Measurements from ENCODE around the gene NOL4L. TPM values are rescaled to one million over a fixed set of nuclear protein-coding genes. Genes with fewer than 3 reads are reported as not detected.

The NOL4L gene
- total RNA-seq, 4 donors from 2014 or later: 2.6 to 12.8 (median 6.4) TPM

DNA sequence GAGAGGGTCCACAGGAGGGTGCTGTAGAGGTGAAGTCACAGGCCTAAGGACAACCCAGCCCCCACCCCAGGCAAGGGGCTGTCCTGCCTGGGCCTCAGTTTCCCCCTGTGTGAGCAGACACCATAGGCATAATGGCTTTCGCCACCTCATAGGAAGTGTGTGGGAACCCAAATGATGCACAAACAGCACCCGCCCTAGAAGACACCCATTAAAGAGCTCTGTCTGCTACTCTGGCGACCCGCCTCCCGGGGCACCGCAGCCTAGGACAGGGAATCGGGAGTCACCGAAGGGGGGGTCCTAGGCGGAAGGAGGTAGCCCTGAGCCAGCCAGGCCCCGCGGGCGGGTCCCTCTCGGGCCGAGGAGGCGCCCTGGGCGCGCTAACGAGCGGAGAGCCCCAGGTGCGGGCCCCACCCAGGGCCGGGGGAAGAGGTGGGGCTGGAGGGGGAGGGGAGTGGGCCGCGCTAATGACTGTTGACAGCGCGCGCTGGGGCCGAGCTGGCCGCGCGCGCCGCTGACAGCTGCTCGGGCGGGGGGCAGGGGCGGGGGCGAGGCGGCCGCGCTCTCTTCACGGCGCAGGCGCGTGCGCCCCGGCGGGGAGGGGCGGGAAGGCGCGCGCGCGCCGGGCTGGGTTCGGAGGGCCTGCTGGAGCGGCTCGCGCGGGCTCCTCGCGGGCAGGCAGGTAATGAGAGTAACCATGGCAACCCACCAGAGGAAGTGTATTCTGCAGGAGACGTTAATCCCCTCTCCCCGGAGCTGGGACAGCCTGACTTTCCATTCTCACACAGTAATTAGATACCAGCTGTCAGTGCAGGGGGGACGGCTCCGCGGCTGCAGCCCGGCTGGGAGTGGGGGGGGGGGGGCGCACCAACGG is 48.9 kb downstream of the NOL4L start:
- no peaks in the 10 kb centered on the region for H3K36me3 ChIP-seq
- WGBS: 7% methylated on average over 3 of the region's 68 CpGs
- no peak overlapping the region for H3K27ac ChIP-seq
- TF ChIP-seq, protein P1, sequence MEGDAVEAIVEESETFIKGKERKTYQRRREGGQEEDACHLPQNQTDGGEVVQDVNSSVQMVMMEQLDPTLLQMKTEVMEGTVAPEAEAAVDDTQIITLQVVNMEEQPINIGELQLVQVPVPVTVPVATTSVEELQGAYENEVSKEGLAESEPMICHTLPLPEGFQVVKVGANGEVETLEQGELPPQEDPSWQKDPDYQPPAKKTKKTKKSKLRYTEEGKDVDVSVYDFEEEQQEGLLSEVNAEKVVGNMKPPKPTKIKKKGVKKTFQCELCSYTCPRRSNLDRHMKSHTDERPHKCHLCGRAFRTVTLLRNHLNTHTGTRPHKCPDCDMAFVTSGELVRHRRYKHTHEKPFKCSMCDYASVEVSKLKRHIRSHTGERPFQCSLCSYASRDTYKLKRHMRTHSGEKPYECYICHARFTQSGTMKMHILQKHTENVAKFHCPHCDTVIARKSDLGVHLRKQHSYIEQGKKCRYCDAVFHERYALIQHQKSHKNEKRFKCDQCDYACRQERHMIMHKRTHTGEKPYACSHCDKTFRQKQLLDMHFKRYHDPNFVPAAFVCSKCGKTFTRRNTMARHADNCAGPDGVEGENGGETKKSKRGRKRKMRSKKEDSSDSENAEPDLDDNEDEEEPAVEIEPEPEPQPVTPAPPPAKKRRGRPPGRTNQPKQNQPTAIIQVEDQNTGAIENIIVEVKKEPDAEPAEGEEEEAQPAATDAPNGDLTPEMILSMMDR (IDR thresholded peaks at IDR 0.05): no peak
- TF ChIP-seq POLR2A (IDR thresholded peaks at IDR 0.05): no peak
- no peak for TF ChIP-seq EP300 (IDR thresholded peaks at IDR 0.05)
- no peak for TF ChIP-seq POLR2AphosphoS5 (IDR thresholded peaks at IDR 0.05)
- peaks cover 40% of the 10 kb centered on the region for H3K4me1 ChIP-seq
- H3K27me3 ChIP-seq: no peaks in the 10 kb centered on the region
- H3K9me3 ChIP-seq: no peaks in the 10 kb centered on the region
- DNase-seq (ENCODE audit: low spot score in 2 of 2): no peak
- peak overlapping the region; percentile 57 for H3K4me3 ChIP-seq

DNA sequence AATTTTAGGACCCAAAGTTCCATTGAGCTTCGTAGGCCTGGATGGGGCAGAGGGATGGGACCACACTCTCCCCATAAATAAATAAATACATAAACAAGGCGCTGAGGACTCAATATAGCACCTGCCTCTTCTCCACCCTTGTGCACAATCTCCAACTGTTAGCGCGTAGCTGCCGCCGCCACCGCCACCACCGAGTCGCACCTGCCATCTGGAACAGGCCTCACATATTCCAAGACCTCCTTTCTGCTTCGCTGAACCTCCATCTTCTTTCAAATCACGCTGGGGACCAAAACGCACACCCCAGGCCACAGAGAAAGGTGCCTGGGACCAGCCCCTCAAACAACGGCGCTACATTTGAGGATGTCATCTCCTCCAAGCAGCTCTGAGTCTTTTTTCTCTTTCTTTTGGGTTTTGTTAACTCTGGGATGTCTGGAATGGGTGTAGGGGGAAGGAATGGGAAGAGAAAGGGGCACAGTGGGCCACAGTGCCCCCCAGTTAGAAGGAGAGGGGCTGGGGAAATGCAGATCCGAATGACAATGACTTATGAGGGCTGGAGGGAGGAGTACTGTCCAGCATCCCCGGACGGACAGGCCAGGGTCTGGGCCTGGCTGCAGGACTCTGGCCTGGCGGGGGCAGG is 49.7 kb downstream of the NOL4L start:
- no peaks in the 10 kb centered on the region for H3K27me3 ChIP-seq
- H3K4me1 ChIP-seq: peaks cover 40% of the 10 kb centered on the region
- no peaks in the 10 kb centered on the region for H3K9me3 ChIP-seq
- peak overlapping the region; percentile 57 for H3K4me3 ChIP-seq
- 71% methylated on average over 18 of the region's 18 CpGs for WGBS
- no peak overlapping the region for H3K27ac ChIP-seq
- H3K36me3 ChIP-seq: no peaks in the 10 kb centered on the region
- no peak for DNase-seq (ENCODE audit: low spot score in 2 of 2)
- no peak for TF ChIP-seq POLR2AphosphoS5 (IDR thresholded peaks at IDR 0.05)
- TF ChIP-seq, protein P1 (IDR thresholded peaks at IDR 0.05): no peak
- no peak for TF ChIP-seq EP300 (IDR thresholded peaks at IDR 0.05)
- no peak for TF ChIP-seq POLR2A (IDR thresholded peaks at IDR 0.05)

DNA sequence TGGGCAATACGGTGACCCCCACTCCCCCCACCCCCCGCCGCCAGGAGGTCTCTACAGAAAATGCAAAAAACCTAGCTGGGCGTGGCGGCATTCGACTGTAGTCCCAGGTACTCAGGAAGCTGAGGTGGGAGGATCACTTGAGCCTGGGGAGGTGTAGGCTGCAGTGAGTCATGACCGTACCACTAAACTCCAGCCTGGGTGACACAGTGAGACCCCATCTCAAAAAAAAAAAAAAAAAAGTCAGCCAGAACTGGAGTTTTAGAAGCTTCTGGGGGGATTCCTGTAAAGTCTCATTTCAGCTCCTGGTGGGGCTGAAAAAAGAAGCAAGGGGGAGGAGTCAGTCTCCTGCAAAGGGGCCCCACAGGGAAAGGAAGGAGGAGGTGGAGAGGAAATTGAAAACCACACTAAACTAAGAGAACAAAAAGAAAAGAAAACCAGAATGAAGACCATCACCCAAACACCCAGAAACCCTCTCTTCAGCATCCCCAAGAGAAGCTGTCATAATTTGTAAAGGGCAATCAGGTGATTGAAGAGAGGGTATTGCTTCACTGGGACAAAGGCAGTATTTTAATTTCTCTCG is 50.4 kb downstream of the NOL4L start:
- Histone ChIP-seq H3K36me3 (no peaks in the 10 kb centered on the region), H3K9me3 (no peaks in the 10 kb centered on the region), H3K4me1 (peaks cover 35% of the 10 kb centered on the region), H3K4me3 (no peak overlapping the region), H3K27me3 (no peaks in the 10 kb centered on the region), H3K27ac (no peak overlapping the region)
- TF ChIP-seq, protein P1 (IDR thresholded peaks at IDR 0.05): no peak
- TF ChIP-seq POLR2AphosphoS5 (IDR thresholded peaks at IDR 0.05): no peak
- TF ChIP-seq EP300 (IDR thresholded peaks at IDR 0.05): no peak
- TF ChIP-seq POLR2A (IDR thresholded peaks at IDR 0.05): no peak
- 51% methylated on average over 8 of the region's 8 CpGs for WGBS
- DNase-seq (ENCODE audit: low spot score in 2 of 2): no peak

DNA sequence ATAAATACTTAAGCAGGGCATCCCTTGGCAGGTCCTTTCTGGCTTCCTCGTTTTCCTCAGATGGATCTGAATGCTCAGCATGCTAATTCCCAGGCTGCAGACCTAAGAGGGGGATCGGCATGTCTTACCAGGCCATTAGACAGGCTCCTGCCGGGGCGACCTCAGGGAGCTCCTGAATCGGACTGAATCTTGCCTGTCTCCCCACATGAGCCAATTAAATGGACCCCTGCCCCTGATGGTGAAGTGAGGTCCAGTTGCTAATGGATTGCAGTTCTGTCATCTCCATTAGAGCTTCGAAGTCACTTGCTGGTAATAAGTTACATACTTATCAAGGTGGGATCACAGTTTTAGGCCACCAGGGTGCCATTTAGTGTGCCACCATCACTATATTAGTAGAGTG is 51.4 kb downstream of the NOL4L start:
- H3K36me3 ChIP-seq: no peaks in the 10 kb centered on the region
- H3K4me1 ChIP-seq: peaks cover 26% of the 10 kb centered on the region
- peaks cover 3% of the 10 kb centered on the region for H3K27me3 ChIP-seq
- H3K4me3 ChIP-seq: no peak overlapping the region
- no peak for DNase-seq (ENCODE audit: low spot score in 2 of 2)
- H3K9me3 ChIP-seq: no peaks in the 10 kb centered on the region
- TF ChIP-seq POLR2A (IDR thresholded peaks at IDR 0.05): no peak
- TF ChIP-seq, protein P1 (IDR thresholded peaks at IDR 0.05): no peak
- TF ChIP-seq EP300 (IDR thresholded peaks at IDR 0.05): no peak
- TF ChIP-seq POLR2AphosphoS5 (IDR thresholded peaks at IDR 0.05): no peak
- WGBS: 94% methylated on average over 6 of the region's 6 CpGs
- H3K27ac ChIP-seq: no peak overlapping the region

DNA sequence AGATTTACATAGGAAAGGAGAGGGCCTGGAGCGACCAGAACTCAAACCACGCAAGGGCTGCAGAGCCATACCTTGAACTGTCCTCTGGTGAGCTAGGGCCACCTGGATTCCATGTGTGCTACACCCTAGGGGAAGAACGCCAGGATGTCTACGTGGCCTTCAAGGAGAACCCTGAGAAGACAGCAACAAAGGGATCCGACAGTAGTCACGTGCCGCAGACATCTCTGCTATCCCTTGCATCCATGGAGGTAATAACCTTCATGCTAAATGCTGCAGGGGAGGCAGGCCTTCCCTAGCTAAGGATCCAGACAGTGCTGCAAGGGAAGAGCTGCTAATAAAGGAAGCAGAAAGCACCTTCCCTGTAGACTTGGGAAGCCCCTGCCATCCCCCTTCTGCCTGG is 52.9 kb downstream of the NOL4L start:
- Histone ChIP-seq H3K9me3 (no peaks in the 10 kb centered on the region), H3K4me3 (no peak overlapping the region), H3K36me3 (no peaks in the 10 kb centered on the region), H3K4me1 (peaks cover 25% of the 10 kb centered on the region), H3K27me3 (peaks cover 17% of the 10 kb centered on the region), H3K27ac (no peak overlapping the region)
- TF ChIP-seq EP300 (IDR thresholded peaks at IDR 0.05): no peak
- TF ChIP-seq POLR2A (IDR thresholded peaks at IDR 0.05): no peak
- no peak for TF ChIP-seq POLR2AphosphoS5 (IDR thresholded peaks at IDR 0.05)
- TF ChIP-seq, protein P1 (IDR thresholded peaks at IDR 0.05): no peak
- WGBS: 94% methylated on average over 7 of the region's 7 CpGs
- no peak for DNase-seq (ENCODE audit: low spot score in 2 of 2)

All from suprapubic skin (tissue), 4 donors.